Testis (tissue), 3 donors: ENCODE results near the gene PDE7B. TPM values are rescaled to one million over a fixed set of nuclear protein-coding genes. Genes with fewer than 3 reads are reported as not detected.

Experiments
- DNase-seq: peaks from one replicate; pipeline ENCODE4 v3.0.0-alpha.2; 2019
- H3K27ac ChIP-seq, 2 donors: fragments of 200-600 bp; sonication (generic); one replicate each; pipeline ENCODE4 v1.5.1; 2019
- H3K27me3 ChIP-seq: fragments of 200-600 bp; sonication (generic); one replicate; pipeline ENCODE4 v1.5.1; 2019
- H3K36me3 ChIP-seq: fragments of 200-600 bp; sonication (generic); one replicate; pipeline ENCODE4 v1.5.1; 2017; ENCODE audit warnings: low read depth; ENCODE audit errors: missing control alignments
- H3K4me1 ChIP-seq: fragments of 200-600 bp; sonication (generic); one replicate; pipeline ENCODE4 v1.5.1; 2019
- H3K4me3 ChIP-seq, 2 donors: fragments of 200-600 bp; sonication (generic); one replicate each; pipeline ENCODE4 v1.5.1; 2017 to 2019
- H3K9me3 ChIP-seq: fragments of 200-600 bp; sonication (generic); one replicate; pipeline ENCODE4 v1.5.1; 2017
- CTCF ChIP-seq, 3 experiments: fragments of 450-650 bp in 2 of 3; fragments of 200-600 bp in 1 of 3; sonication (generic) in 1 of 3; IDR thresholded peaks; one replicate each; pipeline ENCODE4 v1.5.1; 2016 to 2019; ENCODE audit warnings: antibody characterized with exemption in 3 of 3, mild to moderate bottlenecking in 2 of 3, moderate library complexity in 1 of 3
- POLR2A ChIP-seq: fragments of 450-650 bp; IDR thresholded peaks from one replicate; pipeline ENCODE4 v1.6.1; 2017; ENCODE audit warnings: antibody characterized with exemption, mild to moderate bottlenecking, moderate library complexity
- WGBS, 2 donors: methylation state at CpG; one replicate each; pipeline ENCODE4 v1.1.5; 2018; 5-methylcytosine and 5-hydroxymethylcytosine counted together
- intact Hi-C: fragments of 100-400 bp; cut with DNase I; formaldehyde crosslinking; loops from one replicate; pipeline ENCODE4 v1.15.1; 2023; ENCODE audit warnings: low total_unique reads
- polyA plus RNA-seq: library from polyadenylated mRNA; stranded (reverse); fragments of 350-450 nt; fragmentation: Illumina TruSeq; extraction: RNeasy Lipid Tissue Mini Kit (QIAGEN cat#74804); gene quantifications from one replicate; pipeline ENCODE4 v1.2.3, GENCODE V29; 2014; ENCODE audit warnings: low read depth, low replicate concordance; ENCODE audit not compliant: insufficient read depth
- total RNA-seq, 2 donors: library from RNA; depleted of rRNA; stranded (reverse); fragments of >200 nt; gene quantifications; one replicate each; pipeline ENCODE4 v1.2.3, GENCODE V29; 2016

Gene PDE7B
- total and polyA plus RNA-seq, 3 donors from 2014 or later, result 3.7 to 6.9 (median 4.4) TPM

- peak overlapping the region in 1 of 2 donors; percentile 56 for H3K27ac ChIP-seq
- no peak overlapping the region for H3K4me3 ChIP-seq
- 47 to 61% methylated on average over 2 of the region's 2 CpGs for WGBS, 2 donors
- no peak for DNase-seq
- no peaks in the 10 kb centered on the region for H3K36me3 ChIP-seq
- TF ChIP-seq CTCF (IDR thresholded peaks at IDR 0.05), result no peak
- H3K9me3 ChIP-seq, result no peaks in the 10 kb centered on the region
- peaks cover 23% of the 10 kb centered on the region for H3K4me1 ChIP-seq
- intact Hi-C loops, result no loop called here
- no peaks in the 10 kb centered on the region for H3K27me3 ChIP-seq
These were observed 307.5 kb downstream of the PDE7B start for GRCh38 chr6:136158971-136159370.

GRCh38 chr6:136160250-136160649, 308.7 kb downstream of the PDE7B start:
- WGBS, 2 donors, result 73 to 86% methylated on average over 4 of the region's 4 CpGs
- peak overlapping the region in 1 of 2 donors; percentile 56 for H3K27ac ChIP-seq
- H3K9me3 ChIP-seq, result no peaks in the 10 kb centered on the region
- H3K4me1 ChIP-seq, result peaks cover 23% of the 10 kb centered on the region
- H3K36me3 ChIP-seq, result no peaks in the 10 kb centered on the region
- no peak for DNase-seq
- no peaks in the 10 kb centered on the region for H3K27me3 ChIP-seq
- no peak overlapping the region for H3K4me3 ChIP-seq
- intact Hi-C loops, result no loop called here
- TF ChIP-seq CTCF (IDR thresholded peaks at IDR 0.05), result no peak
- no peak for TF ChIP-seq POLR2A

DNA sequence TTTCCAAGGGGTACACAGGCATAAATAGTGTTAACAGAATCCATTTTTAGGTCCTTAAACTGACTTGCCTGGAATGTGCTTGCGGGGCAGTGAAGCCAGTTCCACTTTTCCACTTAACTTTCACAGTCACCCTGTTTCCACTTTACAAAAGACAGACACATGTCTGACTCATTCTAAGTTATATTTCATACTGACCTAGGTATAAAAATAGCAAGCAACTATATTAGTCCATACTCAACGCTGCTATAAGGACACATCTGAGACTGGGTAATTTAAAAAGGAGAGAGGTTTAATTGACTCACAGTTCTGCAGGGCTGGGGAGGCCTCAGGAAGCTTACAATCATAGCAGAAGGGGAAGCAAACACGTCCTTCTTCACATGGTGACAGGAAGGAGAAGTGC, 310.4 kb downstream of the PDE7B start:
- intact Hi-C loops, result no loop called here
- TF ChIP-seq CTCF (IDR thresholded peaks at IDR 0.05), result no peak
- TF ChIP-seq POLR2A, result no peak
- 88 to 90% methylated on average over 3 of the region's 3 CpGs for WGBS, 2 donors
- Histone ChIP-seq H3K36me3 (no peaks in the 10 kb centered on the region), H3K4me3 (no peak overlapping the region), H3K9me3 (no peaks in the 10 kb centered on the region), H3K4me1 (peaks cover 23% of the 10 kb centered on the region), H3K27me3 (no peaks in the 10 kb centered on the region), H3K27ac (no peak overlapping the region)
- no peak for DNase-seq

DNA sequence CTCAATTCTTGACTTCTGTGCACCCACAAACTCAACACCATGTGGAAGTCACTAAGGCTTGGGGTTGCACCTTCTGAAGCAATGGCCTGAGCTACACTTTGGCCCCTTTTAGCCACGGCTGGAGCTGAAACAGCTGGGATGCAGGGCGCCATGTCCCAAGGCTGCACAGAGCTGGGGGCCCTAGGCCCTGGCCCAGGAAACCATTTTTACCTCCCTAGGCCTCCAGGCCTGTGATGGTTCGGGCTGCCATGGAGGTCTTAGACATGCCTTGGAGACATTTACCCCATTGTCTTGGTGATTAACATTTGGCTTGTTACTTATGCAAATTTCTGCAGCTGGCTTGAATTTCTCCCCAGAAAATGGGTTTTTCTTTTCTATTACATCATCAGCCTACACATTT, 311.8 kb downstream of the PDE7B start:
- Histone ChIP-seq H3K27me3 (no peaks in the 10 kb centered on the region), H3K27ac (no peak overlapping the region), H3K4me1 (peaks cover 19% of the 10 kb centered on the region), H3K9me3 (no peaks in the 10 kb centered on the region), H3K36me3 (no peaks in the 10 kb centered on the region), H3K4me3 (no peak overlapping the region)
- DNase-seq, result no peak
- intact Hi-C loops, result no loop called here
- TF ChIP-seq POLR2A (no peak), CTCF (IDR thresholded peaks at IDR 0.05) (no peak)
- WGBS, 2 donors, result 95 to 100% methylated on average over 2 to 3 of the region's 3 CpGs

DNA sequence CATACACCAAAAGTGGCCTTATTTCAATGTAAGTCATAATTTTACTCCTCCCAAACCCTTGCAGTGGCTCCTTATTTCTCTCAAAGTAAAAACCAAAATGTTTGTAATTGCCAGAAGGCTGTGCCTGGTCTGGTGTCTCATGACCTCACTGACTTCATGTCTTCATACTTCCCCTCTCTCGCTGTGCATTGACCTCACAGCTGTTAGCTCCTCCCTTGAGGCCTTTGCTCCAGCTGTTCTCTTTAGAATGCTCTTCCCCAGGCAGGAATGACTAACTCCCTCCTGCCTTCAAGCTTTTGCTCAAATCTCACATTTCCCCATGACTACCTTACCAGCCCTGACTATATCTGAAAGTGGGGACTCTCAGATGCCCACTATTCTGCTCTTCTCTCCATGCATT, 315.3 kb downstream of the PDE7B start:
- intact Hi-C loops, result no loop called here
- Histone ChIP-seq H3K27ac (no peak overlapping the region), H3K9me3 (no peaks in the 10 kb centered on the region), H3K27me3 (no peaks in the 10 kb centered on the region), H3K4me1 (no peaks in the 10 kb centered on the region), H3K4me3 (no peak overlapping the region), H3K36me3 (no peaks in the 10 kb centered on the region)
- 71 to 83% methylated on average over 1 of the region's 1 CpG for WGBS, 2 donors
- no peak for DNase-seq
- TF ChIP-seq POLR2A (no peak), CTCF (IDR thresholded peaks at IDR 0.05) (no peak)
